K562 (cell line): Measurements from ENCODE around the gene SFPQ. TPM values are rescaled to one million over a fixed set of nuclear protein-coding genes. Genes with fewer than 3 reads are reported as not detected.

Experiments
- FOS ChIP-seq: IDR thresholded peaks from 3 replicates; pipeline ENCODE4 v1.6.1; 2011; ENCODE audit not compliant: insufficient read length; ENCODE audit errors: extremely low read depth
- FOXJ3 ChIP-seq: sonication (generic); formaldehyde crosslinking; IDR thresholded peaks from 2 replicates; pipeline ENCODE4 v1.4.0; 2020; ENCODE audit warnings: mild to moderate bottlenecking, missing genetic modification reagents
- GTF3C2 ChIP-seq: IDR thresholded peaks from 3 replicates; pipeline ENCODE4 v1.6.1; 2011; ENCODE audit warnings: borderline replicate concordance, mild to moderate bottlenecking, moderate library complexity; ENCODE audit not compliant: insufficient read length; ENCODE audit errors: extremely low read depth
- HEY1 ChIP-seq: fragments of 250-450 bp; sonication (Bioruptor Pico); IDR thresholded peaks from 2 replicates; pipeline ENCODE4 v1.5.0; 2020; ENCODE audit warnings: mild to moderate bottlenecking, moderate library complexity, borderline replicate concordance
- HNRNPL ChIP-seq: fragments of 200-400 bp; formaldehyde crosslinking; IDR thresholded peaks from 2 replicates; pipeline ENCODE4 v1.6.1; 2017; ENCODE audit warnings: low read depth, mild to moderate bottlenecking, low read length
- KDM5B ChIP-seq: fragments of 200-600 bp; sonication (generic); IDR thresholded peaks from 2 replicates; pipeline ENCODE4 v1.6.1; 2012; ENCODE audit warnings: low read depth, mild to moderate bottlenecking, moderate library complexity, low read length, control low read depth, inconsistent platforms; ENCODE audit not compliant: insufficient replicate concordance
- LCOR ChIP-seq: sonication (generic); formaldehyde crosslinking; IDR thresholded peaks from 2 replicates; pipeline ENCODE4 v1.8.0; 2022; ENCODE audit warnings: mild to moderate bottlenecking, missing genetic modification reagents
- NR1H2 ChIP-seq: sonication (generic); formaldehyde crosslinking; IDR thresholded peaks from 2 replicates; pipeline ENCODE4 v1.4.0; 2020; ENCODE audit warnings: mild to moderate bottlenecking, missing genetic modification reagents
- SMAD3 ChIP-seq: fragments of 450-650 bp; formaldehyde crosslinking; conservative IDR thresholded peaks from 2 replicates; pipeline ENCODE4 v1.4.0; 2020; ENCODE audit warnings: mild to moderate bottlenecking
- SRSF7 ChIP-seq: fragments of 200-400 bp; formaldehyde crosslinking; optimal IDR thresholded peaks from 2 replicates; pipeline ENCODE3; 2017; ENCODE audit warnings: mild to moderate bottlenecking, low read depth, low read length
- TBL1XR1 ChIP-seq, 2 experiments: IDR thresholded peaks; 2 replicates each; pipeline ENCODE4 v1.6.1; 2012; ENCODE audit warnings: improper control_type of control experiment in 2 of 2, low read length in 2 of 2, mild to moderate bottlenecking in 1 of 2
- ZNF318 ChIP-seq, 2 experiments: fragments of 450-650 bp; IDR thresholded peaks; 2 replicates each; pipeline ENCODE4 v1.6.1; 2016; ENCODE audit warnings: mild to moderate bottlenecking in 2 of 2, borderline replicate concordance in 1 of 2, low read depth in 1 of 2, moderate library complexity in 1 of 2
- ZNF586 ChIP-seq: fragments of 450-650 bp; formaldehyde crosslinking; conservative IDR thresholded peaks from 2 replicates; pipeline ENCODE4 v1.4.0; 2020; ENCODE audit warnings: mild to moderate bottlenecking, moderate library complexity
- polyA plus RNA-seq, 8 experiments: library from polyadenylated mRNA; depleted of rRNA in 4 of 8; stranded (reverse) in 5 of 8; unstranded in 3 of 8; fragments of >200 nt; fragmentation: Nextera tagmentation in 2 of 8; fragmentation: Illumina TruSeq in 1 of 8; extraction: Ambion mirVana in 2 of 8; extraction: Trizol in 1 of 8; gene quantifications; 2 replicates each; pipeline versions ENCODE4 v1.2.1 to v1.2.3, GENCODE V29; 2011 to 2014; ENCODE audit warnings: inconsistent platforms in 1 of 8, missing spikeins in 1 of 8
- total RNA-seq, 7 experiments: library from RNA; depleted of rRNA in 6 of 7; stranded (reverse); fragments of >200 nt in 6 of 7; fragmentation: Illumina TruSeq in 2 of 7; extraction: Trizol in 2 of 7; gene quantifications; 2 replicates each; pipeline versions ENCODE4 v1.2.1 to v1.2.3, GENCODE V29; 2011 to 2021; ENCODE audit warnings: low replicate concordance in 1 of 7
- TF ChIP-seq, protein P1 (sequence below), 2 experiments: fragments of 250-450 bp in 1 of 2; fragments of 450-650 bp in 1 of 2; sonication (Bioruptor Pico) in 1 of 2; IDR thresholded peaks; 2 replicates each; pipeline versions ENCODE4 v1.6.1 to v1.8.0; 2016 to 2021; ENCODE audit warnings: mild to moderate bottlenecking in 2 of 2, moderate library complexity in 2 of 2, missing compliant biosample characterization in 1 of 2, missing genetic modification characterization in 1 of 2

The SFPQ gene
- total and polyA plus RNA-seq, 9 of the 15 experiments (the other 6 are each of a cell fraction or from before 2014, with no cell fraction given): 69.7 to 562 (median 399) TPM

DNA sequence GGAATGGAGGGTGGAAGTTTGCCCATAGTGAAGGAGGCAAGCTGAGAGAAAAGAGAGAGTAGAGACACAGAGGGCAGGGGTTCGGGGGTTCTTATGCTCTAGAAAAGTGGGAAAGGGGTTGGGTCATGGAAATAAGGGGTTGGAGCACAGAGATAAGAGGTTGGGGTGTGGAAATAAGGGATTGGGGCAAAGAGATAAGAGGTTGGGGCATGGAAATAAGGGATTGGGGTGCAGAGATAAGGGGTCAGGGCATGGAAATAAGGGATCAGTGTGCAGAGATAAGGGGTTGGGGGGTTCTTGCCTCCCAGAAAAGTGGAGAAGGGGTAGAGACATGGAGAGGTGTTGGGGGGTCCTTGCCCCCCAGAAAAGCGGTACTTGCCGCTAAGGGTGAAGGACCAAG lies 56.2 kb downstream of the SFPQ start (continued):
- peak in 1 of 2 experiments; percentile 40; a peak in 1 of 4 replicates for TF ChIP-seq ZNF318 (IDR thresholded peaks at IDR 0.05; ENCODE audit: borderline replicate concordance in 1 of 2, low read depth in 1 of 2)
- TF ChIP-seq FOXJ3 (CRISPR knock-in tag): no peak
- no peak for TF ChIP-seq ZNF586 (CRISPR knock-in tag)
- TF ChIP-seq HEY1 (CRISPR knock-in tag): peak; percentile 96
- no peak for TF ChIP-seq TBL1XR1 (IDR thresholded peaks at IDR 0.05; ENCODE audit: low read length in 2 of 2)
- TF ChIP-seq, protein P1, sequence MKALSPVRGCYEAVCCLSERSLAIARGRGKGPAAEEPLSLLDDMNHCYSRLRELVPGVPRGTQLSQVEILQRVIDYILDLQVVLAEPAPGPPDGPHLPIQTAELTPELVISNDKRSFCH (CRISPR knock-in tag; IDR thresholded peaks at IDR 0.05): no peak
- TF ChIP-seq, protein P1 (tag; IDR thresholded peaks at IDR 0.05): no peak
- no peak for TF ChIP-seq HNRNPL
- TF ChIP-seq SRSF7: no peak
- TF ChIP-seq NR1H2 (CRISPR knock-in tag): no peak
- no peak for TF ChIP-seq GTF3C2
- no peak for TF ChIP-seq FOS
- no peak for TF ChIP-seq KDM5B
- no peak for TF ChIP-seq LCOR
- TF ChIP-seq SMAD3: peak; percentile 85
